WERI-Rb-1 (cell line): Measurements from ENCODE around the gene AOPEP.
"Not testable (repeated sequence)": the region's sequence is repeated elsewhere in the genome, so short reads cannot be mapped to it uniquely, and the experiment has no call there.

ENCODE experiments used
- DNase-seq: peaks from one replicate; pipeline ENCODE4 v3.0.0-alpha.2; 2020
- H3K27ac ChIP-seq: fragments of 250-450 bp; sonication (Bioruptor Pico); 2 replicates; pipeline ENCODE4 v1.5.1; 2020; ENCODE audit warnings: mild to moderate bottlenecking, moderate library complexity
- H3K27me3 ChIP-seq: fragments of 250-450 bp; sonication (Bioruptor Pico); 2 replicates; pipeline ENCODE4 v1.5.1; 2021; ENCODE audit warnings: mild to moderate bottlenecking, low read depth, moderate library complexity; ENCODE audit not compliant: insufficient read depth, severe bottlenecking
- H3K36me3 ChIP-seq: fragments of 250-450 bp; sonication (Bioruptor Pico); 2 replicates; pipeline ENCODE4 v1.5.1; 2020; ENCODE audit warnings: mild to moderate bottlenecking, moderate library complexity
- H3K4me3 ChIP-seq: 2 replicates; pipeline ENCODE4 v1.5.1; 2011; ENCODE audit warnings: low read depth, mild to moderate bottlenecking, control low read depth, low read length
- H3K9me3 ChIP-seq: fragments of 250-450 bp; sonication (Bioruptor Pico); 2 replicates; pipeline ENCODE4 v1.5.1; 2021; ENCODE audit warnings: mild to moderate bottlenecking, moderate library complexity; ENCODE audit not compliant: severe bottlenecking
- CTCF ChIP-seq: IDR thresholded peaks from 2 replicates; pipeline ENCODE4 v1.5.1; 2011; ENCODE audit warnings: low read depth, mild to moderate bottlenecking, control low read depth, inconsistent platforms, low read length

AOPEP gene

GRCh38 chr9:94826644-94827410 is 100.3 kb downstream of the AOPEP start:
- peaks cover 4% of the 10 kb centered on the region for H3K36me3 ChIP-seq
- H3K4me3 ChIP-seq: no peak overlapping the region
- H3K27me3 ChIP-seq: no peaks in the 10 kb centered on the region
- no peak for DNase-seq
- peaks cover 2% of the 10 kb centered on the region for H3K9me3 ChIP-seq
- H3K27ac ChIP-seq: no peak overlapping the region
- no peak for TF ChIP-seq CTCF

- DNase-seq: no peak
- Histone ChIP-seq H3K9me3 (peaks cover 2% of the 10 kb centered on the region), H3K36me3 (peaks cover 4% of the 10 kb centered on the region), H3K4me3 (no peak overlapping the region), H3K27ac (no peak overlapping the region), H3K27me3 (no peaks in the 10 kb centered on the region)
- TF ChIP-seq CTCF: no peak
Observed at GRCh38 chr9:94827584-94828304, 101.2 kb downstream of the AOPEP start.

- no peak for TF ChIP-seq CTCF
- no peak overlapping the region for H3K4me3 ChIP-seq
- no peaks in the 10 kb centered on the region for H3K27me3 ChIP-seq
- H3K9me3 ChIP-seq: peaks cover 2% of the 10 kb centered on the region
- H3K27ac ChIP-seq: no peak overlapping the region
- peaks cover 4% of the 10 kb centered on the region; the same call in 1 of the 2 replicates for H3K36me3 ChIP-seq
- DNase-seq: no peak
Observed at GRCh38 chr9:94829380-94830070, 103.0 kb downstream of the AOPEP start.

- not testable (repeated sequence) for H3K4me3 ChIP-seq, H3K27ac ChIP-seq, H3K27me3 ChIP-seq, H3K36me3 ChIP-seq, DNase-seq, H3K9me3 ChIP-seq
Observed at GRCh38 chr9:94830071-94830604, 103.6 kb downstream of the AOPEP start.

GRCh38 chr9:94833802-94834201 is 107.3 kb downstream of the AOPEP start:
- Histone ChIP-seq H3K36me3 (no peaks in the 10 kb centered on the region), H3K9me3 (peaks cover 13% of the 10 kb centered on the region), H3K27ac (no peak overlapping the region), H3K27me3 (no peaks in the 10 kb centered on the region), H3K4me3 (no peak overlapping the region)
- TF ChIP-seq CTCF: no peak
- DNase-seq: no peak

- Histone ChIP-seq H3K27me3 (no peaks in the 10 kb centered on the region), H3K9me3 (peaks cover 27% of the 10 kb centered on the region), H3K36me3 (no peaks in the 10 kb centered on the region), H3K4me3 (no peak overlapping the region), H3K27ac (no peak overlapping the region)
- no peak for DNase-seq
- TF ChIP-seq CTCF: no peak
Observed at GRCh38 chr9:94837404-94837803, 110.9 kb downstream of the AOPEP start.
